ENCODE results near the gene MET. TPM values are rescaled to one million over a fixed set of nuclear protein-coding genes. Genes with fewer than 3 reads are reported as not detected.
"Not testable (repeated sequence)": the region's sequence is repeated elsewhere in the genome, so short reads cannot be mapped to it uniquely, and the experiment has no call there.

MET gene
- total and polyA plus RNA-seq, 2 donors (not counting 1 experiment from before 2014, with no cell fraction given), result 33.4 to 44.4 TPM

DNA sequence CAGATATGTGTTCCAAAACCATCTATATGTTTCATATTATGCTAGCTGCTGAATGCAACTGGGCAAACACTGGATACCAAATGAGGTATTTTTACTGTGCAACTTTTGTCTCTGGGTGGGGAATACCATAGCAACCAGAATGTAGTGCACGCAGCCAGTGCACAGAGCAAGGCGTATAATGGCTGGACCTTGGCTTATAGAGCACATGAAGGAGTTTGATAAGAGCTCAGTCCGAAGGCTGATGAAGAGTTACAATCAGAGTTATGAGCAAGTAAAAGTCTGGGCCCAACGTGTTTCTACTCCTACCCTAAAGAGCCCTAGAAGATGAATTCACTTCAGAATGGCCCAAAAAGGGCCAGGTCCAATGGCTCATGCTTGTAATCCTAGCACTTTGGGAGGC is 82.2 kb downstream of the MET start:
- Histone ChIP-seq H3K9ac (ENCODE audit: insufficient read depth, low read length) (no peak overlapping the region), H3K4me3 (replicated peaks in 1 of 4; ENCODE audit: control extremely low read depth in 1 of 4, insufficient read depth in 1 of 4, low read depth in 3 of 4, low read length in 4 of 4) (no peak overlapping the region), H3K9me3 (ENCODE audit: control insufficient read depth, insufficient read depth, low read depth, low read length) (no peaks in the 10 kb centered on the region), H3K27me3 (ENCODE audit: control insufficient read depth, insufficient read depth, low read length) (no peaks in the 10 kb centered on the region), H3K4me2 (ENCODE audit: extremely low read depth, insufficient read depth, low read length) (no peak overlapping the region), H3K27ac (ENCODE audit: insufficient read depth, low read length) (no peak overlapping the region), H3K36me3 (ENCODE audit: control insufficient read depth, insufficient read depth, low read length) (no peaks in the 10 kb centered on the region), H3K4me1 (ENCODE audit: control insufficient read depth, extremely low read depth, insufficient read depth, low read length) (no peaks in the 10 kb centered on the region), H3K79me2 (ENCODE audit: control insufficient read depth, insufficient read depth, low read length) (no peaks in the 10 kb centered on the region), H2AFZ (ENCODE audit: low read length) (no peak overlapping the region), H4K20me1 (ENCODE audit: control insufficient read depth, extremely low read depth, insufficient read depth, low read length) (no peaks in the 10 kb centered on the region)
- DNase-seq (ENCODE audit: low read depth in 2 of 2), result no peak
- no peak for TF ChIP-seq EZH2 (IDR thresholded peaks at IDR 0.05; ENCODE audit: low read length, missing control alignments)
- TF ChIP-seq CTCF (conservative IDR thresholded peaks at IDR 0.05 in 1 of 2, IDR thresholded peaks at IDR 0.05 in 1 of 2; ENCODE audit: low read depth in 1 of 2, low read length in 2 of 2), result no peak

DNA sequence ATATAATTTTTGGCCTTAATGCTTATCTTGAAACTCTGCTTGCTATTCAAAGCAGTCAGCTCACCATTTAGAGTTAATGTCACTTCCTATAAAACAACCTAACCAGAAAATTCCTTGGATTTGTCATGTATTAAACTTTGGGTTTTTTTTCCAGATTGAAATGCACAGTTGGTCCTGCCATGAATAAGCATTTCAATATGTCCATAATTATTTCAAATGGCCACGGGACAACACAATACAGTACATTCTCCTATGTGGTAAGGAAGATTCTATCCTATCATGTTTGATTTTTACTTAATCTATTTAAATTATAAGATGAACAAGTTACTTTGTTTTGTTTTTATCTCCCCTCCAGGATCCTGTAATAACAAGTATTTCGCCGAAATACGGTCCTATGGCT is 85.3 kb downstream of the MET start:
- Histone ChIP-seq H3K4me3 (replicated peaks in 1 of 4; ENCODE audit: control extremely low read depth in 1 of 4, insufficient read depth in 1 of 4, low read depth in 3 of 4, low read length in 4 of 4) (no peak overlapping the region), H2AFZ (ENCODE audit: low read length) (no peak overlapping the region), H3K9ac (ENCODE audit: insufficient read depth, low read length) (no peak overlapping the region), H3K36me3 (ENCODE audit: control insufficient read depth, insufficient read depth, low read length) (no peaks in the 10 kb centered on the region), H3K27me3 (ENCODE audit: control insufficient read depth, insufficient read depth, low read length) (no peaks in the 10 kb centered on the region), H3K4me1 (ENCODE audit: control insufficient read depth, extremely low read depth, insufficient read depth, low read length) (no peaks in the 10 kb centered on the region), H3K27ac (ENCODE audit: insufficient read depth, low read length) (no peak overlapping the region), H3K4me2 (ENCODE audit: extremely low read depth, insufficient read depth, low read length) (no peak overlapping the region), H3K79me2 (ENCODE audit: control insufficient read depth, insufficient read depth, low read length) (no peaks in the 10 kb centered on the region), H3K9me3 (ENCODE audit: control insufficient read depth, insufficient read depth, low read depth, low read length) (no peaks in the 10 kb centered on the region), H4K20me1 (ENCODE audit: control insufficient read depth, extremely low read depth, insufficient read depth, low read length) (no peaks in the 10 kb centered on the region)
- DNase-seq (ENCODE audit: low read depth in 2 of 2), result no peak
- TF ChIP-seq CTCF (conservative IDR thresholded peaks at IDR 0.05 in 1 of 2, IDR thresholded peaks at IDR 0.05 in 1 of 2; ENCODE audit: low read depth in 1 of 2, low read length in 2 of 2) (no peak), EZH2 (IDR thresholded peaks at IDR 0.05; ENCODE audit: low read length, missing control alignments) (no peak)

GRCh38 chr7:116759642-116760041 is 87.6 kb downstream of the MET start:
- H2AFZ ChIP-seq (ENCODE audit: low read length); DNase-seq (ENCODE audit: low read depth in 2 of 2); H3K9ac ChIP-seq (ENCODE audit: insufficient read depth, low read length); H3K9me3 ChIP-seq (ENCODE audit: control insufficient read depth, insufficient read depth, low read depth, low read length); H3K4me2 ChIP-seq (ENCODE audit: extremely low read depth, insufficient read depth, low read length); H3K27me3 ChIP-seq (ENCODE audit: control insufficient read depth, insufficient read depth, low read length); H3K36me3 ChIP-seq (ENCODE audit: control insufficient read depth, insufficient read depth, low read length); H3K79me2 ChIP-seq (ENCODE audit: control insufficient read depth, insufficient read depth, low read length); H4K20me1 ChIP-seq (ENCODE audit: control insufficient read depth, extremely low read depth, insufficient read depth, low read length); H3K4me3 ChIP-seq (replicated peaks in 1 of 4; ENCODE audit: control extremely low read depth in 1 of 4, insufficient read depth in 1 of 4, low read depth in 3 of 4, low read length in 4 of 4); H3K27ac ChIP-seq (ENCODE audit: insufficient read depth, low read length); H3K4me1 ChIP-seq (ENCODE audit: control insufficient read depth, extremely low read depth, insufficient read depth, low read length): not testable (repeated sequence)

Data from fibroblast of lung (primary cell).